ENCODE measurements around the gene SRCIN1.
"Not testable (repeated sequence)": the region's sequence is repeated elsewhere in the genome, so short reads cannot be mapped to it uniquely, and the experiment has no call there.

Gene SRCIN1

DNA sequence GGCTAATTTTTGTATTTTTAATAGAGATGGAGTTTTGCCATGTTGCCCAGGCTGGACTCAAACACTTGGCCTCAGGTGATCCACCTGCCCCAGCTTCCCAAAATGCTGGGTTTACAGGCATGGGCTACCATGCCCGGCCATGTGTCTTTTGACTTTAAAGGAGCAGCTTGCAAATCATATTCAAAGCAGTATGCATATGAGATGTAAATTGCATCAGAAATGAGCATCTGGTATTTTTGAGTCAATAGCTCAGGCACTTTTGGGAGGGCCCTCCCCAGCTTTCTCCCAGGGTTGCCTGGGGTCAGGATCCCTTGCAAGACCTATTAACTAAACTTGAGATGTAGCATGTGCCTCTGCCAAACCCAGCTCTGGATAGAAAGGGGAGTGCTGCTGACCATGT lies 47.5 kb upstream of the SRCIN1 start:
- Histone ChIP-seq H3K4me2 (ENCODE audit: low read length, poor library complexity, severe bottlenecking) (no peak overlapping the region), H2AFZ (ENCODE audit: low read depth, low read length) (no peak overlapping the region), H3K4ac (ENCODE audit: low read depth in 1 of 2, low read length in 2 of 2) (no peak overlapping the region), H2BK15ac (ENCODE audit: low read depth, poor library complexity, severe bottlenecking) (no peak overlapping the region), H3K27ac (ENCODE audit: low read length, poor library complexity, severe bottlenecking) (no peak overlapping the region), H3K23ac (ENCODE audit: low read length in 2 of 2) (no peak overlapping the region), H3K14ac (ENCODE audit: low read length in 2 of 2) (no peak overlapping the region), H3K4me1 (ENCODE audit: control insufficient read depth, insufficient read depth, low read depth, low read length) (peaks cover 8% of the 10 kb centered on the region), H4K91ac (ENCODE audit: low read length) (no peak overlapping the region), H4K8ac (ENCODE audit: low read length) (no peak overlapping the region), H2BK5ac (ENCODE audit: low read depth, low read length, poor library complexity, severe bottlenecking) (no peak overlapping the region), H2AK5ac (ENCODE audit: low read length, severe bottlenecking) (no peak overlapping the region), H3K9me3 (ENCODE audit: control insufficient read depth, low read length) (no peaks in the 10 kb centered on the region), H2BK120ac (ENCODE audit: low read depth, low read length) (no peak overlapping the region), H3K36me3 (ENCODE audit: control insufficient read depth in 1 of 2, insufficient read depth in 2 of 2, low read depth in 1 of 2, low read length in 2 of 2) (no peaks in the 10 kb centered on the region), H3K4me3 (ENCODE audit: insufficient read depth in 1 of 2, low read depth in 1 of 2, low read length in 2 of 2) (no peak overlapping the region), H3K18ac (ENCODE audit: low read depth in 1 of 2, low read length in 2 of 2) (no peak overlapping the region), H3K27me3 (ENCODE audit: control insufficient read depth in 1 of 2, insufficient read depth in 1 of 2, low read length in 2 of 2) (peaks cover 43 to 44% of the 10 kb centered on the region in 2 experiments), H3K79me1 (replicated peaks; ENCODE audit: low read length, poor library complexity, severe bottlenecking) (no peaks in the 10 kb centered on the region), H2BK12ac (ENCODE audit: low read length in 2 of 2) (no peak overlapping the region), H3K9ac (ENCODE audit: low read length) (no peak overlapping the region)
- 94% methylated on average over 1 of the region's 1 CpG for WGBS
- DNase-seq = no peak

DNA sequence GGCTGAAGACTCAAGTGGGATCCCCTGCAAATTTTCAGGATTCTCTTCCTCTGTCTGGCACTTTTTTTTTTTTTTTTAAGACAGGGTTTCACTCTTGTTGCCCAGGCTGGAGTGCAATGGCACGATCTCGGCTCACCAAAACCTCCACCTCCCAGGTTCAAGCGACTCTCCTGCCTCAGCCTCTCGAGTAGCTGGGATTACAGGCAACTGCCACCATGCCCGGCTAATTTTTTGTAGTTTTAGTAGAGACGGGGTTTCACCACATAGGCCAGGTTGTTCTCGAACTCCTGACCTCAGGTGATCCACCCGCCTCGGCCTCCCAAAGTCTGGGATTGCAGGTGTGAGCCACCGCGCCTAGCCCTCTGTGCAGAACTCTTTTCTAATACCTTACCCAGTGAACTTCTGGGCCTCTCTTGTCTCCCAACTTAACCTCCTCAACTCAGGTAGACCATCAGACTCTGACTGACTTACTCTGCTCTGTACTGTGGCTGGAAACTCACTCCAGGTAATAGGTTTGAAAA lies 45.0 kb upstream of the SRCIN1 start:
- not testable (repeated sequence) for H3K4ac ChIP-seq (ENCODE audit: low read depth in 1 of 2, low read length in 2 of 2); H3K18ac ChIP-seq (ENCODE audit: low read depth in 1 of 2, low read length in 2 of 2); H3K14ac ChIP-seq (ENCODE audit: low read length in 2 of 2); H4K91ac ChIP-seq (ENCODE audit: low read length); H3K4me2 ChIP-seq (ENCODE audit: low read length, poor library complexity, severe bottlenecking); H3K79me1 ChIP-seq (replicated peaks; ENCODE audit: low read length, poor library complexity, severe bottlenecking); DNase-seq; H2BK15ac ChIP-seq (ENCODE audit: low read depth, poor library complexity, severe bottlenecking); H2AK5ac ChIP-seq (ENCODE audit: low read length, severe bottlenecking); H3K27ac ChIP-seq (ENCODE audit: low read length, poor library complexity, severe bottlenecking); H2AFZ ChIP-seq (ENCODE audit: low read depth, low read length); H3K9me3 ChIP-seq (ENCODE audit: control insufficient read depth, low read length); H3K4me3 ChIP-seq (ENCODE audit: insufficient read depth in 1 of 2, low read depth in 1 of 2, low read length in 2 of 2); H4K8ac ChIP-seq (ENCODE audit: low read length); H2BK5ac ChIP-seq (ENCODE audit: low read depth, low read length, poor library complexity, severe bottlenecking); H2BK120ac ChIP-seq (ENCODE audit: low read depth, low read length); H2BK12ac ChIP-seq (ENCODE audit: low read length in 2 of 2); H3K23ac ChIP-seq (ENCODE audit: low read length in 2 of 2); H3K4me1 ChIP-seq (ENCODE audit: control insufficient read depth, insufficient read depth, low read depth, low read length); H3K36me3 ChIP-seq (ENCODE audit: control insufficient read depth in 1 of 2, insufficient read depth in 2 of 2, low read depth in 1 of 2, low read length in 2 of 2); H3K9ac ChIP-seq (ENCODE audit: low read length)
- H3K27me3 ChIP-seq (ENCODE audit: control insufficient read depth in 1 of 2, insufficient read depth in 1 of 2, low read length in 2 of 2) = peaks cover 37 to 41% of the 10 kb centered on the region in 2 experiments
- WGBS = 85% methylated on average over 11 of the region's 11 CpGs

DNA sequence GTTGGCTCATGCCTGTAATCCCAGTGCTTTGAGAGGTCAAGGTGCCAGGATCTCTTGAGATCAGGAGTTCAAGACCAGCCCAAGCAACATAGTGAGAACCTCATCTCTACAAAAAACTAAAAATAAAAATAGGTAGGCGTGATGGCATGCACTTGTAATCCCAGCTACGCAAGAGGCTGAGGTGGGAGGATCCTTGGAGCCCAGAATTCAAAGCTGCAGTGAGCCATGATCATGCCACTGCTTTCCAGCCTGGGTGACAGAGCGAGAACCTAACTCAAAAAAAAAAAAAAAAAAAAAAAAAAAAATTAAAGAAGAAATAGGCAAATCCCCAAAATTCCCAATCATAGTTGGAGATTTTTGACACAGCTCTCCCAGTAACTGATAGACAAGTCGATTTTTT lies 32.2 kb upstream of the SRCIN1 start:
- no peak overlapping the region for H3K4me2 ChIP-seq (ENCODE audit: low read length, poor library complexity, severe bottlenecking)
- no peak overlapping the region for H3K27ac ChIP-seq (ENCODE audit: low read length, poor library complexity, severe bottlenecking)
- H4K8ac ChIP-seq (ENCODE audit: low read length) = no peak overlapping the region
- no peak overlapping the region for H2BK15ac ChIP-seq (ENCODE audit: low read depth, poor library complexity, severe bottlenecking)
- H2BK12ac ChIP-seq (ENCODE audit: low read length in 2 of 2) = no peak overlapping the region
- H3K9me3 ChIP-seq (ENCODE audit: control insufficient read depth, low read length) = no peaks in the 10 kb centered on the region
- H3K36me3 ChIP-seq (ENCODE audit: control insufficient read depth in 1 of 2, insufficient read depth in 2 of 2, low read depth in 1 of 2, low read length in 2 of 2) = no peaks in the 10 kb centered on the region
- H2BK120ac ChIP-seq (ENCODE audit: low read depth, low read length) = no peak overlapping the region
- H3K23ac ChIP-seq (ENCODE audit: low read length in 2 of 2) = no peak overlapping the region
- no peak overlapping the region for H3K9ac ChIP-seq (ENCODE audit: low read length)
- no peaks in the 10 kb centered on the region for H3K4me1 ChIP-seq (ENCODE audit: control insufficient read depth, insufficient read depth, low read depth, low read length)
- WGBS = 80% methylated on average over 2 of the region's 4 CpGs
- H2BK5ac ChIP-seq (ENCODE audit: low read depth, low read length, poor library complexity, severe bottlenecking) = no peak overlapping the region
- H2AFZ ChIP-seq (ENCODE audit: low read depth, low read length) = no peak overlapping the region
- no peak overlapping the region for H4K91ac ChIP-seq (ENCODE audit: low read length)
- no peak overlapping the region for H3K4ac ChIP-seq (ENCODE audit: low read depth in 1 of 2, low read length in 2 of 2)
- no peaks in the 10 kb centered on the region for H3K79me1 ChIP-seq (replicated peaks; ENCODE audit: low read length, poor library complexity, severe bottlenecking)
- no peak overlapping the region for H2AK5ac ChIP-seq (ENCODE audit: low read length, severe bottlenecking)
- no peak overlapping the region for H3K18ac ChIP-seq (ENCODE audit: low read depth in 1 of 2, low read length in 2 of 2)
- H3K27me3 ChIP-seq (ENCODE audit: control insufficient read depth in 1 of 2, insufficient read depth in 1 of 2, low read length in 2 of 2) = peaks cover 6 to 20% of the 10 kb centered on the region in 2 experiments
- DNase-seq = no peak
- H3K4me3 ChIP-seq (ENCODE audit: insufficient read depth in 1 of 2, low read depth in 1 of 2, low read length in 2 of 2) = no peak overlapping the region
- no peak overlapping the region for H3K14ac ChIP-seq (ENCODE audit: low read length in 2 of 2)

DNA sequence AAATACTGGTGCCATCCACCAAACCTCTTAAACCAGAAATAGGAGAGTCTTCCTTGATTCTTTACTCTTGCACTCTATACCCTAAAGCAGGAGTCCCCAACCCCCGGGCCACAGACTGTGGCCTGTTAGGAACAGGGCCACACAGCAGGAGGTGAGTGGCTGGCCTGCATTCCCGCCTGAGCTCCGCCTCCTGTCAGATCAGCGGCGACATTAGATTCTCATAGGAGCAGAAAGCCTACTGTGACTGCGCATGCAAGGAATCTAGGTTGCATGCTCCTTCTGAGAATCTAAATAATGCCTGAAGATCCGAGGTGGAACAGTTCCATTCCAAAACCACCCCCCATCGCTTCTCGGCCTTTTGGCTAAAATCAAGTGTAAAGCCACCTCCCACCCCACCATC lies 30.3 kb upstream of the SRCIN1 start:
- no peak overlapping the region for H3K4me2 ChIP-seq (ENCODE audit: low read length, poor library complexity, severe bottlenecking)
- no peak overlapping the region for H3K27ac ChIP-seq (ENCODE audit: low read length, poor library complexity, severe bottlenecking)
- H3K4me3 ChIP-seq (ENCODE audit: insufficient read depth in 1 of 2, low read depth in 1 of 2, low read length in 2 of 2) = no peak overlapping the region
- peaks cover 6 to 15% of the 10 kb centered on the region in 2 experiments for H3K27me3 ChIP-seq (ENCODE audit: control insufficient read depth in 1 of 2, insufficient read depth in 1 of 2, low read length in 2 of 2)
- H3K9ac ChIP-seq (ENCODE audit: low read length) = no peak overlapping the region
- no peak overlapping the region for H2AK5ac ChIP-seq (ENCODE audit: low read length, severe bottlenecking)
- DNase-seq = no peak
- no peak overlapping the region for H3K4ac ChIP-seq (ENCODE audit: low read depth in 1 of 2, low read length in 2 of 2)
- no peaks in the 10 kb centered on the region for H3K79me1 ChIP-seq (replicated peaks; ENCODE audit: low read length, poor library complexity, severe bottlenecking)
- H3K18ac ChIP-seq (ENCODE audit: low read depth in 1 of 2, low read length in 2 of 2) = no peak overlapping the region
- WGBS = 40% methylated on average over 9 of the region's 9 CpGs
- no peak overlapping the region for H2BK5ac ChIP-seq (ENCODE audit: low read depth, low read length, poor library complexity, severe bottlenecking)
- H2BK12ac ChIP-seq (ENCODE audit: low read length in 2 of 2) = no peak overlapping the region
- H2AFZ ChIP-seq (ENCODE audit: low read depth, low read length) = no peak overlapping the region
- no peak overlapping the region for H3K14ac ChIP-seq (ENCODE audit: low read length in 2 of 2)
- no peak overlapping the region for H4K91ac ChIP-seq (ENCODE audit: low read length)
- no peaks in the 10 kb centered on the region for H3K36me3 ChIP-seq (ENCODE audit: control insufficient read depth in 1 of 2, insufficient read depth in 2 of 2, low read depth in 1 of 2, low read length in 2 of 2)
- no peak overlapping the region for H2BK120ac ChIP-seq (ENCODE audit: low read depth, low read length)
- H3K9me3 ChIP-seq (ENCODE audit: control insufficient read depth, low read length) = no peaks in the 10 kb centered on the region
- H3K23ac ChIP-seq (ENCODE audit: low read length in 2 of 2) = no peak overlapping the region
- H4K8ac ChIP-seq (ENCODE audit: low read length) = no peak overlapping the region
- H3K4me1 ChIP-seq (ENCODE audit: control insufficient read depth, insufficient read depth, low read depth, low read length) = no peaks in the 10 kb centered on the region
- H2BK15ac ChIP-seq (ENCODE audit: low read depth, poor library complexity, severe bottlenecking) = no peak overlapping the region
